ENCODE measurements around the gene PDSS2.

- TF ChIP-seq CTCF (IDR thresholded peaks at IDR 0.05) (no peak), USF2 (IDR thresholded peaks at IDR 0.05; ENCODE audit: borderline replicate concordance, low read depth, low read length) (no peak), POLR2AphosphoS5 (IDR thresholded peaks at IDR 0.05; ENCODE audit: low read depth, low read length) (no peak), CHD2 (IDR thresholded peaks at IDR 0.05; ENCODE audit: low read length, partially characterized antibody) (no peak), EP300 (IDR thresholded peaks at IDR 0.05; ENCODE audit: borderline replicate concordance in 1 of 2, low read depth in 1 of 2, low read length in 1 of 2) (no peak), MAX (IDR thresholded peaks at IDR 0.05; ENCODE audit: low read depth) (no peak), RAD21 (IDR thresholded peaks at IDR 0.05; ENCODE audit: low read length) (no peak), EZH2phosphoT487 (IDR thresholded peaks at IDR 0.05; ENCODE audit: borderline replicate concordance, low read depth) (no peak), ZBTB33 (IDR thresholded peaks at IDR 0.05; ENCODE audit: borderline replicate concordance, low read depth) (no peak)
Observed at GRCh38 chr6:107243471-107243870, 215.9 kb downstream of the PDSS2 start.
